DMS 273 treated with DMSO at 0.1 percent for 48 hours (cell line): ENCODE data around the gene ARSJ.
A peak's percentile ranks its signal among the peaks of the same experiment; 100 is the strongest.

ENCODE experiments used
- DNase-seq: peaks from one replicate; lab custom pipeline; 2025; lab: John Stamatoyannopoulos, UW

The ARSJ gene

GRCh38 chr4:113987382-113987941 is 8.0 kb upstream of the ARSJ start:
- no peak for DNase-seq

DNA sequence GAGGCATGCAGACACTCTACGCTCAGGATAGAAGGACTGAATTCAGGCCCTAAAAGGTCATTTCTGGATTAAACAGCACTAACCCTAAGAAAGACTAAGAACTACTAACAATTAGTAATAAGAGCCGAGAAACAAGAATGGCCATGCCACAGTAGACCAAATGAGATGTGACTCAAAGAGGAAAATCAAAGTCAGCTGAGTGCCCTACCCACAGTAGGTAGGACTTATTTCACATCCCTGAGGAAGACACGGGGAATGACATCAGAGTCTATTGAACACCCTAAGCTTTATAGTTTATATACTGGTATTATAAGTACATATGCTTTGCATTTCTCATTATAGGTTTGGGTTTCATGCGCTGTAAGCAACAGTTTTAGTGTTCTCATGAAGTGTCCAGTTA is 2.7 kb upstream of the ARSJ start:
- no peak for DNase-seq

DNA sequence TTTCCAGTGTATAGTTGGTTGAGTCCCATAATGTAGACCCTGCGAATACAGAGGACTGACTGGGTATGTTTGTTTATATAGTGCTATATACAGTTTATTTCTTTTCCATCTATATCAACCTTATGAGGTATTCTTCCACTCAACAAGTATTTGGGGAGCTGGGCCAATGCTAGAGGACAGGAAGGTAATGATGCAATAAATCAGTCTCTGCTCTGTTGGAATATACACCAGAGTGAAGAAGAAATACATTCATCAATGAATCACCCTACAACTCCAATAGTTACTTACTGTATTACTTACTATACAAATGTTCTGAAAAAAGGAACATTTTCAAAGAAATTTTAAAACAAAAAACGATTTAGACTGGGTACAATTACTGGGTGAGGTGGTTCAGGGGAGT is 2.1 kb upstream of the ARSJ start:
- DNase-seq, result no peak

GRCh38 chr4:113979905-113980615 is 613 bp upstream of the ARSJ start:
- no peak for DNase-seq

DNA sequence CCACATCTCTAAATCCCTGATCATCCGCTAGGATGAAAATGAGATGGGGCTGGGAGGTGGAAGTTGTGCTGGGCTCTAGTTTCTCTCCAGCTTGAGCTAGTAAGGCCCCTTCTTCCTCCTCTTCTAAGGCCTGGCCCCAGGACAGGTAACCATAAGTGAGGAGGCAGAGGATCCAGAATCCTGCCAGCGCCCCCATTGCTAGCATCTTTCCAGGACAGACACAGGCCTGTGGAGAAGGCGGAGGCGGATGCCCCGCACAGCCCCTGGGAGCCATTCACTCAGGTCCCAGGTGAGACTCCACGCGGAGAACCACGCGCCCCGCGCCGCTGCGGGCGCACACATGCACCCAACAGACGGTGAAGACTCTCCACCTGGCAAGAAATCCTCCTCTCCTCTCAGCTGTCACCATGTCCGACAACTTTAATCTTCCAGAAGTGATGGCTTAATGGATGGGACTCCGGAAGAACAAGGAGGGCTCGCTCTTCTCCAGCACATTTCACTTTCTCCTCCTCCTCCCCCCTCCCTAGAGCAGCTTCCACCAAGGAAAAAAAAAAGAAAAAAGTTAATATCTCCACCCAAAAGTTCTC is 793 bp downstream of the ARSJ start:
- DNase-seq, result no peak

DNA sequence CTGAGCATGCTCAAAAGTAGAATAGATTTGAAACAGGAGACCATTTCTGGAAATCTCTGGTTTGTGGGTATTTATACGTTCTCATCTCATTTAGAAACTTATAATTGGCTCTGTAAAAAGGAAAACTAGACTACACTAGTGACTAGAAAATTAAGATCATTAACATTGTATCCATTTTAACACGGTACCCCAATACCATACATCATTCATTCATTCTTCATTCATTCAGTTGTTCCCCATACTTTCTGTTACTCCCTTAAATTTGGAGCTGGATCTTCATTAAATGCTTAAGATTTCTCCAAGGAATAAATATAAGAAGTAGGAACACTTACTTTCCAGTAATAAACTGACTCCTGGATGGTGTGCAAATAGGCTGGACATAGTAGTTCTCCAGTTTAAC is 1.3 kb downstream of the ARSJ start:
- DNase-seq, result no peak

DNA sequence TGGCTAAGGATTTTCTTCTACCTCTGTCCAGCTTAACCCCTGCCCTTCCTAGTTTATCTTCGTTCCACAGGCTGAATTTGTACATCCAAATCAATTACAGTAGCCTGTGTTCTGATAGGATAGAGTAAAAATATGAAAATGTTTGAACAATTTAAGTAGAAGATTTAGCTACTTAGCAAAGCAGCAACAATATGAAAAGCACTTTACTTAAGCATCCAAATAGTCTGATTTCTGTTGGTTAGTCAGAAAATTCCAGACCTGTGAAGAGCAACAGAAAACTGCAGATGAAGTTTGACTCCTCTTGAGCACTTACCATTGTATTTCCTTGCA is 2.0 kb downstream of the ARSJ start:
- DNase-seq, result no peak

DNA sequence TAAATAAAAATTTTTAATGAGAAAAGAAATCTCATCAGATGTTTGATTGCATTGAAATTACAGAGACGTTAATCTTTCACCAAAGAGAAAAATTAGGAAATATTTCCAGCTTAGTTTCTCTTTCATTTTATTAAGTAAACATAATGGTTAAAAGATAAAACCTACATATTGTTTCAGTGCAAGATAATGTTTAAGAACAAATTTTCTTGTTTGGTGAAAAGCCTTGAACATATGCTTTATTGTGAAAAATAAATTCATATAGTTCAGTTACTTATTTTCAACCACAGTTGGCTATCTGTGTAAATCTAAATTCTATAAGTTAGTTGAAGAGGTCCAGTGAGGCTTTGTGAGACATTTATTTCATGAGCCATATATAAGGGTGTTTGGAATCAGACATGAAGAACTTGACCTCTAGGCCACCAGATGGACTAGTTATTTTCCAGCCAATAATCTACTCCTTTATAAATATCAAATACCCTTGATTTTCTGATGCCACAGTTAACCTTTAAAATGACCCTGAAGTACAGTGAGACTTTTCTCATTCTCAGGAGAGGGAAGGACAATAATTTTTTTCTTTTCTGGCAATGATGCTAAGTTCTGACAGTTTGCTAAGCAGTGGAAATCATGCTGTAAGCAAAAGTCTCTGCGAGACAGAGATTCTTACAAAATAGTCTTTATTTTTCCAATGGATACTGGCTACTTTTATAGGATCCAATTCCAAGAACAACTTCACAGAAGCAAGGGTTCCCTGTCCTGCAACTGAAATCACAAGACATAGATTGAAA is 2.5 kb downstream of the ARSJ start:
- DNase-seq, result no peak

DNA sequence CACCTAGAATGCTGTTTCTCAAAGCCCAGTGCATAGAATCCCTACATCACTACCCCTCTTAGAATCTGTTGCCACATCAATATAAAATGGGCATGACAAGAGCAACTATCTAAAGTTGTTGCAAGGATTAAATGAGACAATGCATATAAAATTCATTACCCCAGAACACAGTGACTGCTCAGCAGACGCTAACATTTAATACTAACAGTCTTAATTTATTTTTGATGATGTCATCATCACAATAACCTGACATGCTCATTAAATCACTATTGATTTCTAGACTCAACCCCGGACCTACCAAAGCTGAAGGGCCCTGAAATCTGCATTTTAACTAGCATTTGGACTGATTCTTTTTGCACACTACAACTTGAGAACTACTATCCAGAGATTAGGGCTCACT is 3.9 kb downstream of the ARSJ start:
- DNase-seq, result no peak

DNA sequence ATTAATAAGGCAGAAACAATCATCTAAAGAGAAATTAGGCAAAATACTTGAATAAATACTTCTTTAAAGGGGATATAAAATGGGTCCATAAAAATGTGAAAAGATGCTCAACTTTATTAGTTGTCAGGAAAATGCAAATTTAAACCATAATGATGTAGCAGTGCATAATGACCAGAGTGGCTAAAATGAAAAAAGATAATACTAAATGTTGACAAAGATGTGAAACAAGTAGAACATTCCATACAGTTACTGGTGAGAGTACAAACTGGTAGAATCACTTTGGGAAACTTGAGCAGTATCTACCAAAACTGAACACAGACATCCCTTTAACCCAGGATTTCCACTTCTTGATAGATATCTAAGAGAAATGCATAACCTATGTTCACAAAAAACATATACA is 5.0 kb downstream of the ARSJ start:
- DNase-seq, result no peak

DNA sequence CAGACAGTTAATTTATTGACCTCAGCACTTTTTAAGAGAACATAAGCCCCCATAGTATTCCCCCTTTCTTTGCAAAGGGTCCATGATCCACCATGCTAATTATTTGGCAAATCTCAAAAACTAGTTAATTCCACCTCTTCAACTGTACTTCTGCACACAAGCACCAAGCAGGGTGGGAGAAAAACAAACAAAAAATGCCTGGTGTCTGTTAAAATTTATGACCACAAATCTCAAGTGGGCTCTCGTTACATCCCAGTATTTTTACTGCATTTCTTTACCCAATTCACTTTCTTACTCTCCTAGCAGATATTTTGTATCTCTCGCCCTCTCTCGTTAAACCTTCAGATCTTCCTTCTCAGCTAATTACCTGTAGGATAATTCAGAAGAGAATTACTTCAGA is 6.1 kb downstream of the ARSJ start:
- no peak for DNase-seq

GRCh38 chr4:113972781-113973180 is 6.7 kb downstream of the ARSJ start:
- DNase-seq, result no peak

GRCh38 chr4:113971706-113972360 is 7.6 kb downstream of the ARSJ start:
- no peak for DNase-seq

DNA sequence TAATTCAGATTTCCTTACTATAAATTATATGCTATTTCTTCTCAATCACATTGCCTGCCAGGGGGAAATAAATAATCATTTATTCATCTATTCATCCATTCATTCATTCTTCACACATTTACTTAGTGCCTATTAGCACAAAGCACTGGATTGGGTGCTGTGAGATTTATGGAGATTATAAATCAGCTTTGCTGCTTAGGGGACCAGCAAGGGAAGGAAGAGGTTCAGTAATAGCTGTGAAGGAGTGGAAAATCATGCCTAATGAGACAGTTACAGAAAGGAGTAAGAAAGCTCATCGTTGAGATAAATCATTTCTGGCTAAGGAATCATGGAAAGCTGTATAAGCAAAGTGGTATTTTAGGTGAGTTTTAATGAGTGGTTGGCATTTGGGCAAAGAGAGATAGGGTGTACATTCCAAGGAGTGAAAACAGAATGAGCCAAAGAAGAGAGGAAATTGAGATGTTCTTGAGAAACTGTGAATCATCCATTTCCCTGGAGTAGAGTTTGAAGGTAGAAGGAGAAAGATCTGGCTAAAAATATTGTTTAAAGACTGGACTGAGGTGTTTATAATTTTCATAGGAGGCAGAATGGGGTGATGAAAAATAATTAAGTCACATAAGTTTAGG is 9.6 kb downstream of the ARSJ start:
- DNase-seq, result no peak

GRCh38 chr4:113968473-113968872 is 11.0 kb downstream of the ARSJ start:
- no peak for DNase-seq

GRCh38 chr4:113967687-113968086 is 11.8 kb downstream of the ARSJ start:
- no peak for DNase-seq

GRCh38 chr4:113962719-113963265 is 16.7 kb downstream of the ARSJ start:
- no peak for DNase-seq

- DNase-seq, result peak; percentile 28
These were observed 17.5 kb downstream of the ARSJ start for GRCh38 chr4:113962016-113962347.

DNA sequence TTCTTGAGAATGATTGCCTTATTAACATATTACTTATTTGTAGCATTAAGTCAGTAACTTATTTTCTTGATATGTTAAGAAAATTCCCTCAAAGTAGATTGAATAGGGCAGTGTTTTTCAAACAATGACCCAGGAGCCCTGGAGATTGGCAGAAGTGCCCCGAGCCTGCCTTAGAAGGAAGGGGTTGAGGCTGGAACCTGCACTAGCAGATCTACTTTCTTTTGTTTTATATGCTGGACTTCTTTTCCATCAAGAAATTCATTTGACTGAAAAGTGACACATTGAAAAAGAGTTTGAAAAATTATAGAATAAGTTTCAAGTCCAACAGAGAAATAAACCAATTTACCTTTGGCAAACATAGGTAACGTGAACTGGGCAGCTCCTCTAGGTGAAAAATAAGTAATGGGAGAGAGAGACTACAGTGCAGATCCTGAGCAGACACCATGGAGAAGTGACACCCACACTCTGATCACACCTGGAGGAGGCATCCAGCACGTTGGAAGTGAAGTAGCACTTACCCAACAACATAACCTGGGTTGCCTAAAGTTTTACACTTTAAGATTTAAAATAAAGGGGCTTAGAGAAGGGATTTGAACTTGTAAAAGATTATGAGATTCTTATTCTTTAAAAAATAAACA is 18.6 kb downstream of the ARSJ start:
- DNase-seq, result no peak

DNA sequence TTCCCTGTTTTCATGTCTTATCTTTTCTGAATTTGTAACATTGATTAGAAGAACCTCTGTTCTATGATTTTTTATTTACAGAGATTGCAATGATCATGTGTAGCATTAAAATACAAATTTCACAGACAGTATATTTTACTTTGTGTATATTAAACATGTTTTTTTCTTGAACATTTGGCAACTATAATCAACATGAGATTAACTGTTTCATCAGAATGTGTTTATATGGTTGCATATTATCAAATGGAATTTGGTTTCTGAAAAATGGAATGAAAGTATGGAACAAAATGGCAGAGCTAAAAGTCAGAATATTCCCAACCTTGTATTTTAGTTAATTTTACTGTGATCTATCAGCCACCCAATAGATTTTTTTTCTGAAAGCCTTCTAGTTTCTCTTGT is 19.9 kb downstream of the ARSJ start:
- DNase-seq, result no peak

DNA sequence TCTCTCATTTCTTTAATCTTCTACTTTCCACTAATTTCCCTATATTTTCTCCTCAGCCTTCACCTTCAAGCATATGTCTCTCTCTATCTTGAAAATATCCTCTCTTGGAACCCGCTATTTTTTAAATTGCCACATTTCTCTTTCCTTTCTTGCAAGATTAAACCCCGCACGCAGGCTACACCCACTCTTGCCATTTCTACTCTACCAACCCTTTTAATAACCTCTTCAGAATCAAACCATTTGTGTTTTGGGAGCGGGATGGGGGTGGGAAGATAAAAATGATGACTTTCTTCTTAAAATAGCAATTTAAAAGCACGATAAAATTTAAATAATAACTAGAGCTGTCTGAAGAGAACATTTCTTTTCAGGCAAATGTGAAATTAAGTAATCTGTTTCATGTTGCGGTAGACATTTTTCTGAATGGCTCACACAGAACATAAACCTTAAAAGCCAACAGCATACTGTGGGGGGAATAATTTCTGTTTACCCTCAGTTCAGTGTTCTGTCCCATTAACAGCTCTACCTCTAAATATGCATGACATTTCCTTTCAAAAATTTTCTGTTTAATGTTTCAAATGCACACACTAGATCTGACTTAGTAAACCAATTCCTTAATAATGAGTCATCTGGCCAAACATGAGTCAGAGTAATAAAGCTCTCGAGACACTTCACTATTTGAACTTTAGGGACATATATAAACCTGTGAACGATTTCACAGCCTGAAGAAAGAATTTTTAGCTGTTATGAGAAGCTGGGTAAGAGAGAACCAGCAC is 20.5 kb downstream of the ARSJ start:
- peak; percentile 57 for DNase-seq
